ENCODE results near the gene ATP11A. TPM values are rescaled to one million over a fixed set of nuclear protein-coding genes. Genes with fewer than 3 reads are reported as not detected.
A peak's percentile ranks its signal among the peaks of the same experiment; 100 is the strongest.

ATP11A gene
- total RNA-seq, 1 donor from 2014 or later = 70.9 TPM

GRCh38 chr13:112846411-112847115, 156.7 kb downstream of the ATP11A start:
- no peak overlapping the region for H3K27ac Mint-ChIP-seq
- no peak for DNase-seq (ENCODE audit: extremely low spot score, unreplicated experiment)
- no peak overlapping the region for H3K4me3 Mint-ChIP-seq
- H3K27me3 Mint-ChIP-seq = no peaks in the 10 kb centered on the region
- TF ChIP-seq CTCF (conservative IDR thresholded peaks at IDR 0.05) = no peak
- peaks cover 26% of the 10 kb centered on the region for H3K4me1 Mint-ChIP-seq (ENCODE audit: unreplicated experiment)
- peaks cover 30% of the 10 kb centered on the region for H3K36me3 Mint-ChIP-seq
- H3K9me3 Mint-ChIP-seq = no peaks in the 10 kb centered on the region

GRCh38 chr13:112849500-112849899, 159.7 kb downstream of the ATP11A start:
- peaks cover 36% of the 10 kb centered on the region for H3K36me3 Mint-ChIP-seq
- DNase-seq (ENCODE audit: extremely low spot score, unreplicated experiment) = no peak
- TF ChIP-seq CTCF (conservative IDR thresholded peaks at IDR 0.05) = no peak
- H3K27me3 Mint-ChIP-seq = no peaks in the 10 kb centered on the region
- H3K4me1 Mint-ChIP-seq (ENCODE audit: unreplicated experiment) = peaks cover 22% of the 10 kb centered on the region
- H3K4me3 Mint-ChIP-seq = no peak overlapping the region
- H3K9me3 Mint-ChIP-seq = no peaks in the 10 kb centered on the region
- no peak overlapping the region for H3K27ac Mint-ChIP-seq

GRCh38 chr13:112850273-112850672, 160.4 kb downstream of the ATP11A start:
- H3K36me3 Mint-ChIP-seq = peaks cover 36% of the 10 kb centered on the region
- no peak for DNase-seq (ENCODE audit: extremely low spot score, unreplicated experiment)
- no peaks in the 10 kb centered on the region for H3K27me3 Mint-ChIP-seq

GRCh38 chr13:112851107-112852038, 161.5 kb downstream of the ATP11A start:
- no peak for TF ChIP-seq CTCF (conservative IDR thresholded peaks at IDR 0.05)
- H3K27ac Mint-ChIP-seq = no peak overlapping the region
- no peak for DNase-seq (ENCODE audit: extremely low spot score, unreplicated experiment)
- H3K9me3 Mint-ChIP-seq = no peaks in the 10 kb centered on the region
- H3K36me3 Mint-ChIP-seq = peaks cover 36% of the 10 kb centered on the region
- H3K4me3 Mint-ChIP-seq = no peak overlapping the region
- peaks cover 22% of the 10 kb centered on the region for H3K4me1 Mint-ChIP-seq (ENCODE audit: unreplicated experiment)
- H3K27me3 Mint-ChIP-seq = no peaks in the 10 kb centered on the region

More at GRCh38 chr13:112850273-112850672, 160.4 kb downstream of the ATP11A start:
- peak overlapping the region; percentile 23 for H3K27ac Mint-ChIP-seq
- H3K4me3 Mint-ChIP-seq = no peak overlapping the region
- no peaks in the 10 kb centered on the region for H3K9me3 Mint-ChIP-seq
- H3K4me1 Mint-ChIP-seq (ENCODE audit: unreplicated experiment) = peaks cover 22% of the 10 kb centered on the region
- TF ChIP-seq CTCF (conservative IDR thresholded peaks at IDR 0.05) = no peak

- no peaks in the 10 kb centered on the region for H3K27me3 Mint-ChIP-seq
- H3K4me3 Mint-ChIP-seq = no peak overlapping the region
- no peak overlapping the region for H3K27ac Mint-ChIP-seq
- DNase-seq (ENCODE audit: extremely low spot score, unreplicated experiment) = no peak
- H3K4me1 Mint-ChIP-seq (ENCODE audit: unreplicated experiment) = peaks cover 22% of the 10 kb centered on the region
- H3K36me3 Mint-ChIP-seq = peaks cover 34% of the 10 kb centered on the region
- no peaks in the 10 kb centered on the region for H3K9me3 Mint-ChIP-seq
- TF ChIP-seq CTCF (conservative IDR thresholded peaks at IDR 0.05) = no peak
Measured at GRCh38 chr13:112852392-112852791, 162.6 kb downstream of the ATP11A start.
